H1 (cell line): ENCODE results near the gene NPTXR. TPM values are rescaled to one million over a fixed set of nuclear protein-coding genes. Genes with fewer than 3 reads are reported as not detected.
A peak's percentile ranks its signal among the peaks of the same experiment; 100 is the strongest.

Experiments
- CTCF ChIA-PET: fragments of 300-600 bp; sonication (Branson Sonifier 250); formaldehyde crosslinking; loops from one replicate; lab custom pipeline; 2021; ENCODE audit not compliant: partially characterized antibody; lab: Charles Lee
- POLR2A ChIA-PET: fragments of 300-600 bp; sonication (Branson Sonifier 250); formaldehyde crosslinking; loops from one replicate; lab custom pipeline; 2021; ENCODE audit warnings: inconsistent platforms; ENCODE audit not compliant: partially characterized antibody; lab: Charles Lee
- DNase-seq, 2 experiments: peaks; one replicate each; pipeline versions ENCODE4 v3.0.0 to v3.0.0-alpha.2; 2010 to 2022; ENCODE audit warnings: low spot score in 2 of 2, low read depth in 1 of 2, mixed read lengths in 1 of 2
- FAIRE-seq: peaks from 2 replicates; lab custom pipeline; 2011; peaks lifted over from hg19 to GRCh38; lab: Jason Lieb, UNC
- H2AFZ ChIP-seq: 2 replicates; pipeline ENCODE4 v1.8.1; 2012; ENCODE audit warnings: low read length, inconsistent platforms
- H2AK5ac ChIP-seq: 2 replicates; pipeline ENCODE4 v1.6.1; 2013; ENCODE audit warnings: low read depth, low read length
- H2BK120ac ChIP-seq: replicated peaks from 2 replicates; pipeline ENCODE3; 2013; ENCODE audit warnings: low read depth, low read length, inconsistent platforms
- H2BK12ac ChIP-seq: 2 replicates; pipeline ENCODE4 v1.6.1; 2013; ENCODE audit warnings: low read depth, low read length
- H2BK15ac ChIP-seq: 2 replicates; pipeline ENCODE4 v1.6.1; 2013; ENCODE audit warnings: low read length
- H2BK20ac ChIP-seq: 2 replicates; pipeline ENCODE4 v1.6.1; 2013; ENCODE audit warnings: low read length
- H2BK5ac ChIP-seq: 2 replicates; pipeline ENCODE4 v1.6.1; 2013; ENCODE audit warnings: low read depth, low read length
- H3K14ac ChIP-seq: 2 replicates; pipeline ENCODE4 v1.6.1; 2013; ENCODE audit warnings: inconsistent platforms; ENCODE audit not compliant: insufficient read length
- H3K18ac ChIP-seq: 2 replicates; pipeline ENCODE4 v1.6.1; 2013; ENCODE audit warnings: low read length; ENCODE audit errors: extremely low read depth
- H3K23ac ChIP-seq: 2 replicates; pipeline ENCODE4 v1.6.1; 2013; ENCODE audit warnings: inconsistent platforms; ENCODE audit not compliant: insufficient read length
- H3K23me2 ChIP-seq: 2 replicates; pipeline ENCODE4 v1.6.1; 2013; ENCODE audit warnings: low read depth, low read length
- H3K27ac ChIP-seq: 2 replicates; pipeline ENCODE4 v1.6.1; 2011; ENCODE audit warnings: low read depth, low read length, inconsistent platforms
- H3K27me3 ChIP-seq, 4 experiments: replicated peaks in 1 of 4; 1 replicate in 1 of 4; 2 replicates in 3 of 4; pipeline versions ENCODE4 v1.6.1 to v1.8.1; 2011 to 2013; ENCODE audit warnings: low read length in 3 of 4, mild to moderate bottlenecking in 3 of 4, inconsistent platforms in 2 of 4, mixed read lengths in 2 of 4, moderate library complexity in 1 of 4; ENCODE audit not compliant: control insufficient read depth in 3 of 4, insufficient read depth in 3 of 4; ENCODE audit errors: extremely low read depth in 1 of 4
- H3K36me3 ChIP-seq, 4 experiments: 2 replicates each; pipeline versions ENCODE4 v1.6.1 to v1.8.1; 2011 to 2013; ENCODE audit warnings: mild to moderate bottlenecking in 4 of 4, low read length in 3 of 4, moderate library complexity in 2 of 4, control low read depth in 1 of 4, inconsistent platforms in 1 of 4; ENCODE audit not compliant: insufficient read depth in 4 of 4, control insufficient read depth in 2 of 4
- H3K4ac ChIP-seq: replicated peaks from 2 replicates; pipeline ENCODE3; 2013; ENCODE audit warnings: low read length, low read depth, mixed read lengths, inconsistent platforms; ENCODE audit not compliant: insufficient read length
- H3K4me1 ChIP-seq, 4 experiments: replicated peaks in 1 of 4; 1 replicate in 1 of 4; 2 replicates in 3 of 4; pipeline versions ENCODE4 v1.6.1 to v1.8.1; 2011 to 2013; ENCODE audit warnings: low read length in 3 of 4, inconsistent platforms in 2 of 4, mixed read lengths in 1 of 4; ENCODE audit not compliant: insufficient read depth in 4 of 4, control insufficient read depth in 3 of 4
- H3K4me2 ChIP-seq, 2 experiments: 2 replicates each; pipeline versions ENCODE4 v1.6.1 to v1.8.1; 2011 to 2013; ENCODE audit warnings: low read depth in 2 of 2, low read length in 2 of 2, control low read depth in 1 of 2, inconsistent platforms in 1 of 2, mild to moderate bottlenecking in 1 of 2; ENCODE audit not compliant: insufficient read depth in 1 of 2
- H3K4me3 ChIP-seq, 4 experiments: fragments of 200-600, 300-600 bp in 1 of 4; sonication (generic), shearing (Covaris generic), sonication (Bioruptor Twin) in 1 of 4; 2 replicates each; pipeline versions ENCODE4 v1.5.1 to v1.8.1; 2011 to 2016; ENCODE audit warnings: low read length in 4 of 4, low read depth in 3 of 4, control low read depth in 2 of 4, inconsistent platforms in 2 of 4, mild to moderate bottlenecking in 2 of 4, mixed read lengths in 1 of 4, moderate library complexity in 1 of 4; ENCODE audit not compliant: insufficient read depth in 2 of 4; ENCODE audit errors: extremely low read depth in 1 of 4
- H3K56ac ChIP-seq: replicated peaks from 2 replicates; pipeline ENCODE3; 2013; ENCODE audit warnings: low read depth, mild to moderate bottlenecking, mixed read lengths, low read length, inconsistent platforms; ENCODE audit not compliant: insufficient read length
- H3K79me1 ChIP-seq: 2 replicates; pipeline ENCODE4 v1.6.1; 2013; ENCODE audit warnings: low read depth, low read length, control low read depth
- H3K79me2 ChIP-seq, 2 experiments: 2 replicates each; pipeline versions ENCODE4 v1.6.1 to v1.8.1; 2012 to 2013; ENCODE audit warnings: low read length in 2 of 2, mild to moderate bottlenecking in 2 of 2, inconsistent platforms in 1 of 2; ENCODE audit not compliant: insufficient read depth in 2 of 2, control insufficient read depth in 1 of 2
- H3K9ac ChIP-seq, 4 experiments: replicated peaks in 1 of 4; 1 replicate in 1 of 4; 2 replicates in 3 of 4; pipeline versions ENCODE4 v1.6.1 to v1.8.1; 2011 to 2013; ENCODE audit warnings: low read depth in 3 of 4, low read length in 3 of 4, control low read depth in 2 of 4, mild to moderate bottlenecking in 2 of 4, moderate library complexity in 2 of 4, inconsistent platforms in 1 of 4; ENCODE audit errors: extremely low read depth in 1 of 4
- H3K9me3 ChIP-seq, 2 experiments: 2 replicates each; pipeline versions ENCODE4 v1.6.1 to v1.8.1; 2012 to 2013; ENCODE audit warnings: mild to moderate bottlenecking in 2 of 2, moderate library complexity in 2 of 2, control low read depth in 1 of 2, inconsistent platforms in 1 of 2, low read depth in 1 of 2, low read length in 1 of 2, mixed read lengths in 1 of 2; ENCODE audit not compliant: insufficient read depth in 2 of 2
- H4K20me1 ChIP-seq, 2 experiments: replicated peaks in 1 of 2; 2 replicates each; pipeline versions ENCODE3 to v1.8.1; 2011 to 2013; ENCODE audit warnings: inconsistent platforms in 2 of 2, low read length in 2 of 2, mild to moderate bottlenecking in 1 of 2; ENCODE audit not compliant: insufficient read depth in 2 of 2, control insufficient read depth in 1 of 2
- H4K5ac ChIP-seq: 2 replicates; pipeline ENCODE4 v1.6.1; 2013; ENCODE audit warnings: low read length, low read depth, mixed read lengths, inconsistent platforms; ENCODE audit not compliant: insufficient read length
- H4K8ac ChIP-seq: 2 replicates; pipeline ENCODE4 v1.8.0; 2013; ENCODE audit warnings: mild to moderate bottlenecking, moderate library complexity, low read length, inconsistent platforms; ENCODE audit not compliant: insufficient read depth; ENCODE audit errors: extremely low read depth
- H4K91ac ChIP-seq: replicated peaks from 2 replicates; pipeline ENCODE3; 2013; ENCODE audit warnings: low read length, mixed read lengths, inconsistent platforms; ENCODE audit not compliant: insufficient read length
- ASH2L ChIP-seq: fragments of 200-600, 300-600 bp; sonication (generic); IDR thresholded peaks from one replicate; pipeline ENCODE4 v1.7.1; 2017; ENCODE audit warnings: low read length
- BACH1 ChIP-seq: IDR thresholded peaks from 2 replicates; pipeline ENCODE4 v1.6.1; 2012; ENCODE audit warnings: low read length, improper control_type of control experiment
- BCL11A ChIP-seq, 2 experiments: IDR thresholded peaks; one replicate each; pipeline ENCODE4 v1.6.1; 2011; ENCODE audit warnings: low read depth in 2 of 2, low read length in 2 of 2, mild to moderate bottlenecking in 2 of 2
- CBX5 ChIP-seq: fragments of 300-800, 300-1000 bp; sonication (generic); IDR thresholded peaks from 2 replicates; pipeline ENCODE4 v1.7.1; 2016; ENCODE audit warnings: antibody characterized with exemption, low read length, low read depth
- CREB1 ChIP-seq: IDR thresholded peaks from 2 replicates; pipeline ENCODE4 v1.6.1; 2012; ENCODE audit warnings: inconsistent platforms
- MAFK ChIP-seq: IDR thresholded peaks from 2 replicates; pipeline ENCODE4 v1.6.1; 2012; ENCODE audit warnings: low read depth, mild to moderate bottlenecking, improper control_type of control experiment, low read length
- ZNF274 ChIP-seq: IDR thresholded peaks from 2 replicates; pipeline ENCODE4 v1.7.0; 2012; ENCODE audit warnings: low read length, borderline replicate concordance; ENCODE audit errors: extremely low read depth
- WGBS, 2 experiments: shearing (Covaris generic) in 1 of 2; methylation state at CpG; one replicate each; pipeline versions ENCODE4 v1.1.6 to v1.1.7; 2013 to 2015; ENCODE audit warnings: low lambda C conversion rate in 2 of 2, mixed read lengths in 2 of 2, inconsistent platforms in 1 of 2, low coverage in 1 of 2, missing lambda C conversion rate in 1 of 2; ENCODE audit not compliant: insufficient replicate concordance in 2 of 2, insufficient coverage in 1 of 2, insufficient read length in 1 of 2; ENCODE audit errors: extremely low coverage in 1 of 2, missing lambda C conversion rate in 1 of 2; 5-methylcytosine and 5-hydroxymethylcytosine counted together
- polyA plus RNA-seq, 7 experiments: library from polyadenylated mRNA; depleted of rRNA in 3 of 7; stranded (reverse) in 5 of 7; unstranded in 2 of 7; fragments of >200 nt in 5 of 7; fragments of 200-250 nt in 2 of 7; gene quantifications; 1 replicate in 5 of 7; 2 replicates in 1 of 7; 4 replicates in 1 of 7; pipeline versions ENCODE4 v1.2.1 to v1.2.3, GENCODE V29; 2011 to 2013; ENCODE audit warnings: missing spikeins in 2 of 7, mixed read lengths in 2 of 7
- total RNA-seq: library from RNA; stranded (reverse); fragmentation: NEBNext Ultra II Directional; extraction: Animal tissue kit (Norgen Biotek cat#: 25700); gene quantifications from 2 replicates; pipeline ENCODE4 v1.2.1, GENCODE V29; 2021

NPTXR gene
- total and polyA plus RNA-seq, 2 of the 8 experiments (the other 6 are each of a cell fraction or from before 2014, with no cell fraction given) = 3.7 to 6.4 TPM

DNA sequence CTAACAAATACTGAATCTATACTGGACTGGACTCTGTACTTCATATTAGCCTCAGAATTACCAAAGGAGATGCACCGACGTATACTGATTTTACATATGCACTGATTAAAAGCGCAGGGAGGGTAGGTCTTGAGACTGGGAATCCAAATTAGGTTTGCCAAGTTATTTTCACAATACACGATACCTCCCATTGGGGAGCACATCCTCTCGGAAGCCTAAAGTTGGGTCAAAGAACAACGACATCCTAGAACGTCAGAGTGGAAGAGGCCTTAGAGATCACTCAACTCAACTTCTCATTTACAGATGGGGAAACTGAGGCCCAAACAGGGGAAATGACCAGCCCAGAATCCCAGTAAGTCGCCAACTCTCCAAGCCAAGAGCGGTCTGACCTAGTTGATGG, 50.5 kb downstream of the NPTXR start:
- H4K91ac ChIP-seq = no peak overlapping the region
- no peaks in the 10 kb centered on the region for H3K79me1 ChIP-seq
- H3K9ac ChIP-seq = peak overlapping the region; percentile 26 to 85 (median 46); a peak in 6 of 7 replicates
- peak overlapping the region; percentile 61 to 86 (median 62) for H3K4me3 ChIP-seq
- H2BK20ac ChIP-seq = no peak overlapping the region
- 40% methylated on average over 9 of the region's 9 CpGs; no CpG with 5 or more reads in 1 of the 2 experiments for WGBS, 2 experiments
- H2AK5ac ChIP-seq = no peak overlapping the region
- H3K9me3 ChIP-seq = no peaks in the 10 kb centered on the region
- peaks cover 0 to 4% (median 0%) of the 10 kb centered on the region in 4 experiments; a peak in 1 of 7 replicates for H3K4me1 ChIP-seq
- 0 out of 2 replicates have a peak overlapping the region, but pooled peaks have one; percentile 35 for H3K18ac ChIP-seq
- H3K4ac ChIP-seq = no peak overlapping the region
- H2BK12ac ChIP-seq = no peak overlapping the region
- H2BK15ac ChIP-seq = no peak overlapping the region
- no peak overlapping the region for H2BK5ac ChIP-seq
- DNase-seq (no peak), FAIRE-seq (no peak)
- H3K4me2 ChIP-seq = peak overlapping the region; percentile 78 to 91
- POLR2A ChIA-PET = no interaction called here
- no peak overlapping the region for H2BK120ac ChIP-seq
- no peak overlapping the region for H4K5ac ChIP-seq
- H4K20me1 ChIP-seq = no peaks in the 10 kb centered on the region
- no peaks in the 10 kb centered on the region for H3K36me3 ChIP-seq
- no peak overlapping the region; the same call in 1 of the 2 replicates for H4K8ac ChIP-seq
- no peak overlapping the region for H3K27ac ChIP-seq
- peaks cover 5% of the 10 kb centered on the region for H3K23me2 ChIP-seq
- no peak overlapping the region for H3K14ac ChIP-seq
- H3K79me2 ChIP-seq = no peaks in the 10 kb centered on the region
- peaks cover 0 to 9% (median 1%) of the 10 kb centered on the region in 4 experiments; a peak in 4 of 7 replicates for H3K27me3 ChIP-seq
- H3K56ac ChIP-seq = no peak overlapping the region
- CTCF ChIA-PET = interaction anchor here (0.9 kb wide), 1 partner anchor 24 kb away, joined by 3 read pairs; no protein-coding TSS in a partner anchor
- H3K23ac ChIP-seq = no peak overlapping the region
- peak overlapping the region; percentile 66 for H2AFZ ChIP-seq
- TF ChIP-seq CBX5 (no peak), ZNF274 (no peak), ASH2L (no peak), BCL11A (IDR thresholded peaks at IDR 0.05; ENCODE audit: low read depth in 2 of 2, low read length in 2 of 2) (no peak), CREB1 (no peak), BACH1 (no peak), MAFK (no peak)
- TF ChIP-seq, all 59 proteins: peak for 0
